ENCODE data around the gene PTF1A. TPM values are rescaled to one million over a fixed set of nuclear protein-coding genes. Genes with fewer than 3 reads are reported as not detected.

Gene PTF1A
- total RNA-seq (1 to 10 TPM; 5.0 to 5.1 TPM), polyA plus RNA-seq (ENCODE audit: insufficient read depth, low read depth, low replicate concordance) (4.9 TPM)
- long read RNA-seq, donor 1 = 0 reads
- long read RNA-seq, donor 2 = 0 reads

- WGBS, 2 donors = 1% methylated on average over 88 of the region's 107 CpGs; no CpG with 5 or more reads in 1 of the 2 donors
- peak within 1 kb of the TSS; percentile 18 to 40 for H3K4me3 ChIP-seq
- no peaks in the 10 kb centered on the region for H3K4me1 ChIP-seq
- H3K27me3 ChIP-seq = no peaks in the 10 kb centered on the region
- intact Hi-C loops (cut with DNase I; ENCODE audit: low total_unique reads) = no loop called here
- no peaks in the 10 kb centered on the region for H3K9me3 ChIP-seq
- H3K27ac ChIP-seq = no peak within 1 kb of the TSS
- H3K36me3 ChIP-seq (ENCODE audit: low read depth, missing control alignments) = no peaks in the 10 kb centered on the region
- no peak for TF ChIP-seq POLR2A (IDR thresholded peaks at IDR 0.05)
- TF ChIP-seq CTCF (IDR thresholded peaks at IDR 0.05) = no peak
- peak; percentile 67 for DNase-seq
Observed at GRCh38 chr10:23191764-23192711, at the start of gene PTF1A. TSS of gene PTF1A (plus strand) at chr10:23192312. CDS start at chr10:23192531, 219 bp downstream.

GRCh38 chr10:23146258-23146657 is 45.9 kb upstream of the PTF1A start:
- intact Hi-C loops (cut with DNase I; ENCODE audit: low total_unique reads) = no loop called here
- H3K4me3 ChIP-seq = peak overlapping the region in 1 of 2 donors; percentile 6
- no peaks in the 10 kb centered on the region for H3K27me3 ChIP-seq
- H3K27ac ChIP-seq = no peak overlapping the region
- TF ChIP-seq POLR2A (IDR thresholded peaks at IDR 0.05) (no peak), CTCF (IDR thresholded peaks at IDR 0.05) (no peak)
- no peaks in the 10 kb centered on the region for H3K9me3 ChIP-seq
- no peak for DNase-seq
- WGBS, 2 donors = 37 to 50% methylated on average over 7 to 9 of the region's 9 CpGs
- H3K4me1 ChIP-seq = no peaks in the 10 kb centered on the region
- H3K36me3 ChIP-seq (ENCODE audit: low read depth, missing control alignments) = no peaks in the 10 kb centered on the region

- WGBS, 2 donors = 75 to 77% methylated on average over 5 to 6 of the region's 6 CpGs
- no peak for TF ChIP-seq POLR2A (IDR thresholded peaks at IDR 0.05)
- TF ChIP-seq CTCF (IDR thresholded peaks at IDR 0.05) = no peak
- intact Hi-C loops (cut with DNase I; ENCODE audit: low total_unique reads) = no loop called here
- Histone ChIP-seq H3K27me3 (no peaks in the 10 kb centered on the region), H3K9me3 (no peaks in the 10 kb centered on the region), H3K27ac (no peak overlapping the region), H3K4me1 (no peaks in the 10 kb centered on the region), H3K4me3 (no peak overlapping the region), H3K36me3 (ENCODE audit: low read depth, missing control alignments) (no peaks in the 10 kb centered on the region)
- no peak for DNase-seq
Observed at GRCh38 chr10:23147035-23147434, 45.1 kb upstream of the PTF1A start.

- no peaks in the 10 kb centered on the region for H3K9me3 ChIP-seq
- intact Hi-C loops (cut with DNase I; ENCODE audit: low total_unique reads) = no loop called here
- no peak overlapping the region for H3K4me3 ChIP-seq
- TF ChIP-seq CTCF (IDR thresholded peaks at IDR 0.05) (no peak), POLR2A (IDR thresholded peaks at IDR 0.05) (no peak)
- H3K27me3 ChIP-seq = no peaks in the 10 kb centered on the region
- H3K27ac ChIP-seq = no peak overlapping the region
- H3K4me1 ChIP-seq = no peaks in the 10 kb centered on the region
- no peaks in the 10 kb centered on the region for H3K36me3 ChIP-seq (ENCODE audit: low read depth, missing control alignments)
- WGBS, 2 donors = 88 to 89% methylated on average over 19 of the region's 19 CpGs
- DNase-seq = no peak
Observed at GRCh38 chr10:23148214-23148613, 43.9 kb upstream of the PTF1A start.

Measured in testis (tissue), 5 donors.